ENCODE measurements around the gene COPG2. TPM values are rescaled to one million over a fixed set of nuclear protein-coding genes. Genes with fewer than 3 reads are reported as not detected.

The COPG2 gene
- total and polyA plus RNA-seq, 9 donors = 23.8 to 64.1 (median 42.3) TPM

DNA sequence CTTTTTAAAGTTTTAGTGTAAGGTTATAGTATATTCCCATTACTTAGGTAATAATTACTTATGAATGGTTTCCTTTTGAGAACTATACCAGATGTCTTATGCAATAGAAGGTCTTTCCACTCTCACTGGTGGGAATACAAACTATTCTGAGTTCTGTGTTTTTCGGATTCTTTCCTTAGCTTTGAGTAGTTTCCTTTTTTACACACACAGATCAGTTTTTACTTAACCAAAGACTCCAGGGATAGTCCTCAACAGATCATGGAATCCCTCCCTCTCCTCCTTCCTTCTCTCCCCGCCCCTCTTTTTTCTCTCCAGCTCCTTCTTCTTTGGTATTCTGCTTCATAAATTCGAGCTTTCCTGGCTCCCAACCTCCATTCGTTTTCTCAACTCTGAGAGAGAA is 13.3 kb downstream of the COPG2 start:
- H3K4me1 ChIP-seq (ENCODE audit: insufficient read depth) = no peaks in the 10 kb centered on the region
- H3K36me3 ChIP-seq = no peaks in the 10 kb centered on the region
- no peak for DNase-seq
- TF ChIP-seq POLR2A (IDR thresholded peaks at IDR 0.05) = no peak
- TF ChIP-seq EP300 (IDR thresholded peaks at IDR 0.05) = no peak
- TF ChIP-seq, protein P1, sequence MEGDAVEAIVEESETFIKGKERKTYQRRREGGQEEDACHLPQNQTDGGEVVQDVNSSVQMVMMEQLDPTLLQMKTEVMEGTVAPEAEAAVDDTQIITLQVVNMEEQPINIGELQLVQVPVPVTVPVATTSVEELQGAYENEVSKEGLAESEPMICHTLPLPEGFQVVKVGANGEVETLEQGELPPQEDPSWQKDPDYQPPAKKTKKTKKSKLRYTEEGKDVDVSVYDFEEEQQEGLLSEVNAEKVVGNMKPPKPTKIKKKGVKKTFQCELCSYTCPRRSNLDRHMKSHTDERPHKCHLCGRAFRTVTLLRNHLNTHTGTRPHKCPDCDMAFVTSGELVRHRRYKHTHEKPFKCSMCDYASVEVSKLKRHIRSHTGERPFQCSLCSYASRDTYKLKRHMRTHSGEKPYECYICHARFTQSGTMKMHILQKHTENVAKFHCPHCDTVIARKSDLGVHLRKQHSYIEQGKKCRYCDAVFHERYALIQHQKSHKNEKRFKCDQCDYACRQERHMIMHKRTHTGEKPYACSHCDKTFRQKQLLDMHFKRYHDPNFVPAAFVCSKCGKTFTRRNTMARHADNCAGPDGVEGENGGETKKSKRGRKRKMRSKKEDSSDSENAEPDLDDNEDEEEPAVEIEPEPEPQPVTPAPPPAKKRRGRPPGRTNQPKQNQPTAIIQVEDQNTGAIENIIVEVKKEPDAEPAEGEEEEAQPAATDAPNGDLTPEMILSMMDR (IDR thresholded peaks at IDR 0.05) = no peak
- no peaks in the 10 kb centered on the region for H3K27me3 ChIP-seq
- no peak overlapping the region for H3K4me3 ChIP-seq
- WGBS, 3 donors = 81 to 84% (median 84%) methylated on average over 4 of the region's 4 CpGs
- intact Hi-C loops (cut with DNase I) = no loop called here
- no peaks in the 10 kb centered on the region for H3K9me3 ChIP-seq
- H3K27ac ChIP-seq = no peak overlapping the region

DNA sequence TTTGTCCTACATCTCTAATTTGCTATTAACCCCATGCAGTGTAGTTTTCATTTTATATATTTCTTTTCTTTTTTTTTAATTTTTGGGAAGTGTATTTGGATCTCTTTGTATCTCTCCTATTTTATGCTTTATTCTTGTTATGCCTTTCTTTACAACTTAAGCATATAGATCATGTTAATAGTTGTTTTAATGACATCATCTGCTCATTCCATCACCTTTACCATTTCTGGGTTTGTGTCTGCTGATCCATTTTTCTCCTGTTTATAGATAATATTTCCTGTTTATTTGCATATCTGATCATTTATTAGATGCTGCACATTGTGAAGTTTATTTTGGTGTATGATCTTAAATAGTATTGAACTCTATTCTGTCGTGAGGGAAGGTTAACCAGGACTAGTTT is 13.7 kb downstream of the COPG2 start:
- TF ChIP-seq, protein P1 (IDR thresholded peaks at IDR 0.05) = no peak
- TF ChIP-seq POLR2A (IDR thresholded peaks at IDR 0.05) (no peak), EP300 (IDR thresholded peaks at IDR 0.05) (no peak)
- H3K27ac ChIP-seq = no peak overlapping the region

DNA sequence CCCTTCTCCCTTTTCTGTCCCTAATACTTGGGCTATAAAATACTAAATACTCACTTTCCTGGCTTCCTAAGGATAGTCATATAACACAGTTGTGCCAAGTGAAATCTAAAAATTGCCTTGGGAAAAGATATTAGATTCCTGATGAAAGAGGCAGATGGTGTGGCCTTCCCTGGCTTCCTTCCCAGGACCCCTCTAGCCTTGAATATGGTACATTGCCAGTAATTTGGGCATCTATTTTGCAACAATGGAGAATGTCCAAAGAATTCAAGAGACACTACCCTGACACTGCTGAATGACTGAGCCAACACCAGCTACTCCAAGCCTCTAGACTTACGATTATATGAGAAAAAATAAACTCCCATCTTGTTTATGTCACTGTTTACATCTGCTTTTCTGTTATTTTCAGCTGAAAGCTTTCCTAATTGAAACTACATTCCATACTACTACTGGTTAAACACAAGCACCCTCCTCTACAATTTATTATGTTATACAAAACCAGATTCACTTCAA is 17.9 kb downstream of the COPG2 start:
- H3K27ac ChIP-seq = no peak overlapping the region
- TF ChIP-seq EP300 (IDR thresholded peaks at IDR 0.05) (no peak), POLR2A (IDR thresholded peaks at IDR 0.05) (no peak)
- TF ChIP-seq, protein P1 (IDR thresholded peaks at IDR 0.05) = no peak
- DNase-seq = no peak
- no peak overlapping the region for H3K4me3 ChIP-seq
- no peaks in the 10 kb centered on the region for H3K4me1 ChIP-seq (ENCODE audit: insufficient read depth)
- no peaks in the 10 kb centered on the region for H3K9me3 ChIP-seq
- intact Hi-C loops (cut with DNase I) = no loop called here
- H3K36me3 ChIP-seq = no peaks in the 10 kb centered on the region
- H3K27me3 ChIP-seq = no peaks in the 10 kb centered on the region
- WGBS, 3 donors = 91 to 94% (median 92%) methylated on average over 1 of the region's 1 CpG

More for the DNA sequence above, 13.7 kb downstream of the COPG2 start:
- Histone ChIP-seq H3K4me3 (no peak overlapping the region), H3K36me3 (no peaks in the 10 kb centered on the region), H3K4me1 (ENCODE audit: insufficient read depth) (no peaks in the 10 kb centered on the region), H3K9me3 (no peaks in the 10 kb centered on the region), H3K27me3 (no peaks in the 10 kb centered on the region)
- 79 to 94% (median 87%) methylated on average over 1 of the region's 1 CpG for WGBS, 3 donors
- intact Hi-C loops (cut with DNase I) = no loop called here
- DNase-seq = no peak

DNA sequence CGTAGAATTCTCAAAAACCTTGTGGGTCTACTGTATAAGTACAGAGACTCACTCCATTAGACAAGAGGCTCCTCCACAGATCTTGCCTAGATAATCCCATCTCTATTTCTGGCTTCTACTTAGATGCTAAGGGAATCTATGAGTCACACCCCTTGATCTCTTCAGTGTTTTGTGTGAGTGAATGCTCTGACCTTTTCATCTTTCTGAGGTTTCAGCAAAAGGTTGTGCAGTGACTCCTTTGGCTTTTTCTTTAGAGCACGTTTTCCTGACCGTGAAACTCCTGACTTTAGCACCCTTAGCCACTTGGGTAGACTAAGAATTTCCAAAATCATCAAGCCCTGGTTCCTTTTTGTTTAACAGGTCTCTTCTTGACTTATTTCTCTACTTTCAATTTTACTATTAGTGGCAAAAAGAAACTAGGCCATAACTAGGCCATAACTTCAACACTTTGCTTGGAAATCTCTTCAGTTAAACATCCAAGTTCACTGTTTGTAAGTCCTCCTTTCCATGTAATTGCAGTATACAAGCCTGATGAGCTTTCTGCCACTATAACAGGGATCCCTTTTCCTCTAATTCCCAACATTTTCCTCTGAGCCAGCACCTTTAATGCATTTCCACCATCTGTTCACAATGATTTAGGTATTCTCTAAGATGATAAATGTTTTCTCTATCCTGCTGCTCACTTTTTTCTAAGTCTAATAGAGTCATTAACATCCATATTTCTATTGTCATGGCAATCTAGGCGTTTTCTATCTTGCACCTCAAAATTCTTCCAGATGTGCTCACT is 19.4 kb downstream of the COPG2 start:
- intact Hi-C loops (cut with DNase I) = no loop called here
- no peak overlapping the region for H3K4me3 ChIP-seq
- TF ChIP-seq, protein P1 (IDR thresholded peaks at IDR 0.05) = no peak
- TF ChIP-seq POLR2A (IDR thresholded peaks at IDR 0.05) (no peak), EP300 (IDR thresholded peaks at IDR 0.05) (no peak)
- no peaks in the 10 kb centered on the region for H3K27me3 ChIP-seq
- no peaks in the 10 kb centered on the region for H3K36me3 ChIP-seq
- H3K4me1 ChIP-seq (ENCODE audit: insufficient read depth) = no peaks in the 10 kb centered on the region
- no peak for DNase-seq
- no peak overlapping the region for H3K27ac ChIP-seq
- no peaks in the 10 kb centered on the region for H3K9me3 ChIP-seq
- 92 to 96% (median 93%) methylated on average over 4 of the region's 4 CpGs for WGBS, 3 donors
